Suprapubic skin (tissue), 3 donors: ENCODE results near the gene FAM89A.

Source experiments
- EP300 ChIP-seq: sonication (generic); formaldehyde crosslinking; IDR thresholded peaks from one replicate; pipeline ENCODE4 v1.6.1; 2017; ENCODE audit warnings: antibody characterized with exemption
- POLR2A ChIP-seq, 2 donors: fragments of 450-650 bp; IDR thresholded peaks; one replicate each; pipeline ENCODE4 v1.6.1; 2017; ENCODE audit warnings: antibody characterized with exemption in 2 of 2, mild to moderate bottlenecking in 2 of 2, moderate library complexity in 2 of 2
- TF ChIP-seq, protein P1 (sequence below), 2 donors: fragments of 200-600 bp in 1 of 2; fragments of 450-650 bp in 1 of 2; sonication (generic) in 1 of 2; IDR thresholded peaks; one replicate each; pipeline ENCODE4 v1.5.1; 2016 to 2019; ENCODE audit warnings: antibody characterized with exemption in 2 of 2, mild to moderate bottlenecking in 1 of 2, moderate library complexity in 1 of 2

DNA sequence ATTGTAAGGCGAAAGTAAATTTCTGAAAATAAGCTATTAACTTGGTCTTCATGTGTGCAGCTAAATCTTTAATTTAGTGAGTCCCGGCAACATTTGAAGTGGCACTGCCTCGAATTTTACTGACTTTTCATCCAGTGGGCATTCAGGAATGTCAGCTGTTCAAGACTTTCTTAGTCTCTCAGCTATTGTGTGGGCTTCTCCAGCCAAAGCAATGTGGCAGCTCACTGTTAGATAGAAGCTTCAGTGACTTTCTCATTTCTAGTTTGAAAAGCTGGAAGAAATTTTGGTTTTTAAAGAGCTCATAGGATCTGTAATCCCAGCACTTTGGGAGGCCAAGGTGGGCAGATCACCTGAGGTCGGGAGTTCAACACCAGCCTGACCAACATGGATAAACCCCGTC, 44.3 kb upstream of the FAM89A start:
- TF ChIP-seq, protein P1, sequence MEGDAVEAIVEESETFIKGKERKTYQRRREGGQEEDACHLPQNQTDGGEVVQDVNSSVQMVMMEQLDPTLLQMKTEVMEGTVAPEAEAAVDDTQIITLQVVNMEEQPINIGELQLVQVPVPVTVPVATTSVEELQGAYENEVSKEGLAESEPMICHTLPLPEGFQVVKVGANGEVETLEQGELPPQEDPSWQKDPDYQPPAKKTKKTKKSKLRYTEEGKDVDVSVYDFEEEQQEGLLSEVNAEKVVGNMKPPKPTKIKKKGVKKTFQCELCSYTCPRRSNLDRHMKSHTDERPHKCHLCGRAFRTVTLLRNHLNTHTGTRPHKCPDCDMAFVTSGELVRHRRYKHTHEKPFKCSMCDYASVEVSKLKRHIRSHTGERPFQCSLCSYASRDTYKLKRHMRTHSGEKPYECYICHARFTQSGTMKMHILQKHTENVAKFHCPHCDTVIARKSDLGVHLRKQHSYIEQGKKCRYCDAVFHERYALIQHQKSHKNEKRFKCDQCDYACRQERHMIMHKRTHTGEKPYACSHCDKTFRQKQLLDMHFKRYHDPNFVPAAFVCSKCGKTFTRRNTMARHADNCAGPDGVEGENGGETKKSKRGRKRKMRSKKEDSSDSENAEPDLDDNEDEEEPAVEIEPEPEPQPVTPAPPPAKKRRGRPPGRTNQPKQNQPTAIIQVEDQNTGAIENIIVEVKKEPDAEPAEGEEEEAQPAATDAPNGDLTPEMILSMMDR (IDR thresholded peaks at IDR 0.05) = no peak
- TF ChIP-seq POLR2A (IDR thresholded peaks at IDR 0.05) = no peak
- TF ChIP-seq EP300 = no peak
